Globus pallidus (tissue), 1 donor: ENCODE measurements around the gene JAK2.
"Not testable (repeated sequence)": the region's sequence is repeated elsewhere in the genome, so short reads cannot be mapped to it uniquely, and the experiment has no call there.

Experiments
- DNase-seq: peaks from one replicate; pipeline ENCODE4 v3.0.0-alpha.2; 2015; ENCODE audit warnings: low spot score

Gene JAK2

DNA sequence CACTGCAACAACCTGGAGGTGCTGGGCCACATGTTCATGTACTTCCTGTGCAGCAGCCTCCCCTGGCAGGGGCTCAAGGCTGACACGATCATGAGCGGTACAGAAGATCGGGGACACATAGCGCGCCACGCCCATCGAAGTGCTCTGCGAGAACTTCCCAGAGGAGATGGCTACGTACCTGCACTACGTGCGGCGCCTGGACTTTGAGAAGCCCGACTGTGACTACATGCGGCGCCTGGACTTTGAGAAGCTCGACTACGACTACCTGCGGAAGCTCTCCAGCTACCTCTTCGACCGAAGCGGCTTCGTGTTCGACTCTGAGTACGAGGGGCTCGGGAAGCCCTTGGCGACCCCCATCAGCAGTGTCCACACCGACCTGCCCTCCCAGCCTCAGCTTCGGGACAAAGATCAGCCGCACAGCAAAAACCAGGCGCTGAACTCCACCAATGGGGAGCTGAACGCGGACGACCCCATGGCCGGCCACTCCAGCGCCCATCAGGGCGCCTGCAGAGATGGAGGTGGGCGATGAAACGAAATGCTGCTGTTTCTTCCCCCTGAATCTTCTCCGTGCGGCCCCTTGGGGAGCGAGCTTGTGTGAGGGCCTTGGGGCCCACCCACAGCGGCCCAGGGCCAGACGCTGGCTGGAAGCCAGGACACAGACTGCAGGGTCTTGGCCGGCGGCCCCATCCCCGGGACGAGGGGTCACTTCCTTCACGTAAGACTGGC lies 56.5 kb downstream of the JAK2 start:
- DNase-seq = no peak

DNA sequence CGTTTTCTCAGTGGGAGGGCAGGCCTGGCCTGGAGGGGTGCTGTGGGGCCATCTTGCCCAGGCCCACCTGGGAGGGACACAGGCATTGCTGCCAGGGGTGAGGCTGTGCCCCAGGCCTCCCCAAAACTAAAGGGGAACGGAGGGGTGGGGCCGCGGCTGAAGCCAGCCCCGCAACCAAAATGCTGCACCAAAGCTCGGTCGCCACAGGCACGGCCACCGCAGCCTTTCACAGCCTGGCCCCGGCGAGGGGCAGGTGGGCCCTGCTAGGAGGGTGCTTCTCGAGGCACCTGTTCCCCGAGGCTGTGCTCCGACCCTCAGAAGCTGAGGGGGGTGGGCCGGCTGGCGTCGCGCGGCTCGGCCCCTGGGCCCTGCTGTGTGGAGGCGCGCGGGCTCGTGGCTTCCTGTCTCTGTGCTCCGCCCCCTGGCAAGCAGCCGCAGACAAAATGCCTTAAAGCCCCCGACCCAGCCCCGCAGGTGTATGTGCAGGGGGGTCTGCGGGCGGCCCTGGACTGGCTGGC lies 57.6 kb downstream of the JAK2 start:
- DNase-seq = no peak

GRCh38 chr9:5043381-5043780 lies 58.3 kb downstream of the JAK2 start:
- no peak for DNase-seq

DNA sequence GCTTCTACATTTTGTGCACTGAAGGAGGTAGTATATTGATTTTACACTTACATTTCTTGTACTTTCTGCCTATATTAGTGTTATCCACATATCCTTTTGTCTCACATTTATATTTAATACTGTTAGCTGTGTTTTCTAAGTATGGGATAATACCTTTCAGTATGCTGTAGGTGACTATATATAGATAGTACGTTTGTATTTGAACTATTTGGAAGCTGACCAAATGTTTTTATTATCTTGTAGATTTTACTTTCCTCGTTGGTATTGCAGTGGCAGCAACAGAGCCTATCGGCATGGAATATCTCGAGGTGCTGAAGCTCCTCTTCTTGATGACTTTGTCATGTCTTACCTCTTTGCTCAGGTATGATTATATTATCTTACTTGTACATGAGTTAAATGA lies 59.1 kb downstream of the JAK2 start:
- no peak for DNase-seq

GRCh38 chr9:5052838-5053237 lies 67.8 kb downstream of the JAK2 start:
- no peak for DNase-seq

DNA sequence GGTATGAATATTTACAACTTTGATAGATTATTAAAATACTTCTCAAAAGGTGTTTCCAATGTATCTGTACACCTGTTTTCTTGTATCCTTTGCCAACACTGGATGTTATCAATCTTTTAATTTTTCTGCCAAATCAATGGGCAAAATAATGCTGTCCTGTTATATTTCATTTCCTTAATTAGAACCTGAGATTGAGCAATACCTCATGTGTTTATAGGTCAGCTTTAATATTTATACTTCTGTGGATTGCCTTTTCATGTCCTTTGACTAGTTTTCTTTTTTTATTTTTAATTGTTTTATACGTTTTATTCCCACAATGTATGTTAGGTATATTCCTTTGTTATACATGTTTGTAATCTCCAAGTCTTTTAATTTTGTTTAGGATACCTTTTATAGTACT lies 77.6 kb downstream of the JAK2 start:
- no peak for DNase-seq

DNA sequence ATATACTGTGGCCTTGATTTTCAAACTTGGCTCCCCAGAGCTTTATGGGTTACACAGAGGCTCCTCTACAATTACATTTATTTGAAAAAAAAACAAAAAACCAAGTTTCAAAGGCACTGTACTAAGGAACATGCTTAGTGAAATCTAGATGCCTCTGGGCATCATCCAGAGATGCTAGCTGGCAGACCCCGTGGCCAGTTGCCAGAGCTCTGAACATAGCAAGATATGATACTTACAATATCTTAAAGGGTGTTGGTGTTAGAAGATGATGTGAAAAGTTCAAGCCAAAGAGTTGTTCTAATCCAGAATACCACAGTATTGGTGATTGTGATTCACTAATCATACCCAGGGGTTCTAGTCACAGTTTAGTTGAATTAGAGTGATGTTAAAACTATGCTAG lies 87.8 kb downstream of the JAK2 start:
- no peak for DNase-seq

GRCh38 chr9:5073701-5074100 lies 88.6 kb downstream of the JAK2 start:
- DNase-seq = no peak

GRCh38 chr9:5085993-5086392 lies 100.9 kb downstream of the JAK2 start:
- DNase-seq = no peak

- no peak for DNase-seq
Measured at GRCh38 chr9:5089737-5090136, 104.7 kb downstream of the JAK2 start.

DNA sequence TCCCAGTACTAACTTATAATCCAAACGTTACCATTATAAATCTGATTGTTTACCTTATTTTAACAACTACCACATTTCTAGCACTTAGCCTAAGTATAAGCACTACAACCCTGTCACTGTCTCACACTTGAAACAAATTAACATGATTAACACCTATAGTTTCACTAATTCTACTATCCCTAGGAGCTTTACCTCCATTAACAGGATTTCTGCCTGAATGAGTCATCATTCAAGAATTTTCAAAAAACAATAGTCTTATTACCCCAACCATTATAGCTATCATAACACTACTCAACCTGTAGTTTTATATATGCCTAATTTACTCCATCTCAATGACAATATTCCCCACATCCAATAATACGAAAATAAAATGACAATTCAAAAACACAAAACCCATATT lies 110.7 kb downstream of the JAK2 start:
- no peak for DNase-seq

GRCh38 chr9:5099466-5099865 lies 114.4 kb downstream of the JAK2 start:
- no peak for DNase-seq

DNA sequence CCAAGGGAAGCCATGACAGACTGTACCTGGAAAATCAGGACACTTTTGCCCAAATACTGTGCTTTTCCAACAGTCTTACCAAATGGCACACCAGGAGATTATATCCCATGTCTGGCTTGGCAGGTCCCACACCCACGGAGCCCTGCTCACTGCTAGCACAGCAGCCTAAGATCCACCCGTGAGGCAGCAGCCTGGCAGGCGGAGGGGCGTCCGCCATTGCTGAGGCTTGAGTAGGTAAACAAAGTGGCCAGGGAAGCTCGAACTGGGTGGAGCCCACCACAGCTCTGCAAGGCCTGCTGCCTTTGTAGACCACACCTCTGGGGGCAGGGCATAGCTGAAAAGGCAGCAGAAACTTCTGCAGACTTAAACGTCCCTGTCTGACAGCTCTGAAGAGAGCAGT lies 116.1 kb downstream of the JAK2 start:
- not testable (repeated sequence) for DNase-seq

DNA sequence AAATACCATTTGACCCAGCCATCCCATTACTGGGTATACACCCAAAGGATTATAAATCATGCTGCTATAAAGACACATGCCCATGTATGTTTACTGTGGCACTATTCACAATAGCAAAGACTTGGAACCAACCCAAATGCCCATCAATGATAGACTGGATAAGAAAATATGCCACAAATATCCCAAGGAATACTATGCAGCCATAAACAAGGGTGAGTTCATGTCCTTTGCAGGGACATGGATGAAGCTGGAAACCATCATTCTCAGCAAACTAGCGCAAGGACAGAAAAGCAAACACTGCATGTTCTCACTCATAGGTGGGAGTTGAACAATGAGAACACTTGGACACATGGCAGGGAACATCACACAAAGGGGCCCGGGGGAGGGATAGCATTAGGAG lies 121.4 kb downstream of the JAK2 start:
- not testable (repeated sequence) for DNase-seq

DNA sequence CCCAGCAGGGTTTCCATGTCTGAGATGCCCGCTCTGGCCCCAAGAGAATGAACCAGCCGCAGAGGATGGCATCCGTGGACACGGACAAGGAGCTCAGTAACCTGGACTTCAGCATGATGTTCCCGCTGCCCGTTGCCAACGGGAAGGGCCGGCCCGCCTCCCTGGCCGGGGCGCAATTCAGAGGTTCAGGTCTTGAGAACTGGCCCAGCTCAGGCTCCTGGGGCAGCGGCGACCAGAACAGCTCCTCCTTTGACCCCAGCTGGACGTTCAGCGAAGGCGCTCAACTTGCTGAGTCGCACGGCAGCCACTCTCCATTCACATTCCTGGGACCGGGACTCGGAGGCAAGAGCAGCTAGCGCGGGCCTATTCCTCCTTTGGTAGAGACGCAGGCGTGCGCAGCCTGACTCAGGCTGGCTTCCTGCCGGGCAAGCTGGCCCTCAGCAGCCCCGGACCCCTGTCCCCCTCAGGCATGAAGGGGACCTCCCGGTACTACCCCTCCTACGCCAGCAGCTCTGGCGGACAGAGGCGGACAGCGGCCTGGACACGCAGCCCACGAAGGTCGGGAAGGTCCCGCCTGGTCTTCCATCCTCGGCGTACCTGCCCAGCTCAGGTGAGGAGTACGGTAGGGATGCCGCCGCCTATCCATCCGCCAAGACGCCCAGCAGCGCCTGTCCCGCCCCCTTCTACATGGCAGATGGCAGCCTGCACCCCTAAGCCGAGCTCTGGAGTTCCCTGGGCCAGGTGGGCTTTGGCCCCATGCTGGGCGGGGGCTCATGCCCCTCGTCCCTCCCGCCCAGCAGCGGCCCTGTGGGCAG lies 126.0 kb downstream of the JAK2 start:
- no peak for DNase-seq

DNA sequence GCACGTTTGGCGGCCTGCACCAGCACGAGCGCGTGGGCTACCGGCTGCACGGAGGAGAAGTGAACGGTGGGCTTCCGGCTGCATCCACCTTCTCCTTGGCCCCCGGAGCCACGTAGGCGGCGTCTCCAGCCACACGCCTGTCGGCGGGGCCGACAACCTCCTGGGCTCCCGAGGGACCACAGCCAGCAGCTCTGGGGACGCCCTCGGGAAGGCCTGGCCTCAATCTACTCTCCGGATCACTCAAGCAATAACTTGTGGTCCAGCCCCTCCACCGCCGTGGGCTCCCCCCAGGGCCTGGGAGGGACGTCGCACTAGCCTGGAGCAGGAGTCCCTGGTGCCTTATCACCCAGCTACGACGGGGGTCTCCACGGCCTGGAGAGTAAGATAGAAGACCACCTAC lies 126.6 kb downstream of the JAK2 start:
- DNase-seq = no peak

GRCh38 chr9:5112109-5112592 lies 127.1 kb downstream of the JAK2 start:
- DNase-seq = no peak

DNA sequence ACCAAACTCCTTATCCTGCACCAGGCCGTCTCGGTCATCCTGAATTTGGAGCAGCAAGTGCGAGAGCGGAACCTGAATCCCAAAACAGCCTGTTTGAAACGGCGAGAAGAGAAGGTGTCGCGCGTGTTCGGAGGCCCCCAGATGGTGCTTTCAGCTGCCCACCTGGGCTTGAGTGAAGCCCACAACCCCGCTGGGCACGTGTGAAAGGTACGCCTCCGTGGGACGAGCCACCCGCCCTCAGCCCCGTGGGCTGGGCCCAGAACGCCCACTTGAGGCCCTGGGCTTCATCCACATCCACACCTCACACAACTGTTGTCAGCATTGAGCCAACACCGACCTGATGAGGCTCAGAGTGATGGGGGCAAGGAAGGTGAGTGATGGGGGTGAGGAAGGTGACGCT lies 127.6 kb downstream of the JAK2 start:
- DNase-seq = no peak

- DNase-seq = no peak
Measured at GRCh38 chr9:5113523-5113922, 128.5 kb downstream of the JAK2 start.

DNA sequence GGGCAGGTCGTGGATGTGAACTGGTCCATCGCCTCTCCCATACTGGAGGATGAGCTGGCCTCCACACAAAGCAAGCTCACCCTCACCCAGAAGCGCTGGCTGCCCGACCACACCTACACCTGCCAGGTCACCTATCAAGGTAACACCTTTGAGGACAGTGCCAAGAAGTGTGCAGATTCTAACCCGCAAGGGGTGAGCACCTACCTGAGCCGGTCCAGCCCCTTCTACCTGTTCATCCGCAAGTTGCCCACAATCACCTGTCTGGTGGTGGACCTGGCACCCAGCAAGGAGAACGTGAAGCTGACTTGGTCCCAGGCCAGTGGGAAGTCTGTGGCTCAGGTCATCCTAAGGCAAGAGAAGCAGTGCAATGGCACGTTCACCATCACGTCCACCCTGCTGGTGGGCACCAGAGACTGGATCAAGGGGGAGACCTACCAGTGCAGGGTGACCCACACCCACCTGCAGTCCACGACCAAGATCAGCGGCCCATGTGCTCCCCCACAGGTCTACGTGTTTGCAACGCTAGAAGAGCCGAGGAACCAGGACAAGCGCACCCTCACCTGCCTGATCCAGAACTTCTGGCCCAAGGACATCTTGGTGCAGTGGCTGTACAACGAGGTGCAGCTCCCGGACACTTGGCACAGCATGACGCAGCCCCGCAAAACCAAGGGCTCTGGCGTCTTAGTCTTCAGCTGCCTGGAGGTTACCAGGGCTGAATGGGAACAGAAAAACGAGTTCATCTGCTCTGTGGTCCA lies 129.1 kb downstream of the JAK2 start:
- no peak for DNase-seq

- no peak for DNase-seq
Measured at GRCh38 chr9:5122116-5122515, 137.0 kb downstream of the JAK2 start.

DNA sequence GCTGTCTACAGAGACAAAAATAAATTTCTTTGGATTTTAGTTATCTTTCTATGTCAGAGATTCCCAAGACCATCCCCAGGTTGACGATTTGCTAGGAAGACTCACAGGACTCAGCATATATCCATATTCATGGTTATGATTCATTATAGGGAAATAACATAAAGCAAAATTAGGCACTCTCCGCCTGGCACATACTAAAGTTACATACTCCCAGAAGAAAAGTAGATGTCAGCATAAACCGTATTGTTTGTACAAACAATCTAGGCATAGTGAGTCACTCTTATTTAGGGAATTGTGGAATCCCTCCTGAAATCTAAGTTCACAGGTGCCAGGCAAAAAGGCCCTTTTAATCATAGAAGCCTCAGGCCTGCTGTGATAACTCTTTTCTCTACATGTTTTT lies 137.4 kb downstream of the JAK2 start:
- DNase-seq = no peak

DNA sequence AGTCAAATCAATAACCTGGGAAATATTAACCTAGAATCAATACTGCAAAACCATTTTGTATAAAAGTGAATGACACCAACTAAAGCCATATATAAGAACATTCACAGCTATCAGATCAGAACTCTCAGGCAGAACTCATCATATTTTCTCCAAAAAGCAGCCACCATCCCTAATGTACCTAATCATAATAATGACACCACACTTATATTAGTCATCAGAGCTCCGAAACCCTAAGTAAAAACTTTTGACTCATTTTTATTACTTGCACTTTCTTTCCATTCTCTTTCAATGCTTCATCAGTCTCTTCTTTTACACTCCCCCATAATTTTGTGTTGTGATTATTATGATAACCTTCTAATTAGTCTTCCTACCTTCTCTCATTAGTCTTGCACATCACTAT lies 155.1 kb downstream of the JAK2 start:
- no peak for DNase-seq
